HG03342 (cell line): ENCODE measurements around the gene HS3ST4.

ENCODE experiments used
- ATAC-seq: cut with Tn5 transposase; IDR thresholded peaks from one replicate; pipeline ENCODE4 v1.9.1; 2021; ENCODE audit warnings: mild to moderate bottlenecking, moderate library complexity; ENCODE audit not compliant: unreplicated experiment

The HS3ST4 gene

GRCh38 chr16:25817295-25817694, 125.5 kb downstream of the HS3ST4 start:
- ATAC-seq: no peak

GRCh38 chr16:25817876-25818275, 126.1 kb downstream of the HS3ST4 start:
- no peak for ATAC-seq

- no peak for ATAC-seq
Observed at GRCh38 chr16:25823891-25824290, 132.1 kb downstream of the HS3ST4 start.

GRCh38 chr16:25827709-25828108, 135.9 kb downstream of the HS3ST4 start:
- no peak for ATAC-seq

GRCh38 chr16:25828510-25828909, 136.8 kb downstream of the HS3ST4 start:
- ATAC-seq: no peak

- ATAC-seq: no peak
Observed at GRCh38 chr16:25832291-25832690, 140.5 kb downstream of the HS3ST4 start.

GRCh38 chr16:25834101-25834500, 142.3 kb downstream of the HS3ST4 start:
- ATAC-seq: no peak

- ATAC-seq: no peak
Observed at GRCh38 chr16:25835126-25835525, 143.4 kb downstream of the HS3ST4 start.

- ATAC-seq: no peak
Observed at GRCh38 chr16:25838724-25839186, 147.0 kb downstream of the HS3ST4 start.

GRCh38 chr16:25841761-25842160, 150.0 kb downstream of the HS3ST4 start:
- ATAC-seq: no peak

GRCh38 chr16:25845901-25846300, 154.1 kb downstream of the HS3ST4 start:
- no peak for ATAC-seq

GRCh38 chr16:25854141-25854540, 162.4 kb downstream of the HS3ST4 start:
- ATAC-seq: no peak

- ATAC-seq: no peak
Observed at GRCh38 chr16:25855063-25855462, 163.3 kb downstream of the HS3ST4 start.

GRCh38 chr16:25855818-25856217, 164.1 kb downstream of the HS3ST4 start:
- ATAC-seq: no peak

GRCh38 chr16:25859645-25860044, 167.9 kb downstream of the HS3ST4 start:
- no peak for ATAC-seq

GRCh38 chr16:25867041-25867440, 175.3 kb downstream of the HS3ST4 start:
- no peak for ATAC-seq

- ATAC-seq: no peak
Observed at GRCh38 chr16:25868106-25868505, 176.3 kb downstream of the HS3ST4 start.

- ATAC-seq: no peak
Observed at GRCh38 chr16:25868706-25869370, 177.1 kb downstream of the HS3ST4 start.

GRCh38 chr16:25872369-25873070, 180.8 kb downstream of the HS3ST4 start:
- no peak for ATAC-seq

- no peak for ATAC-seq
Observed at GRCh38 chr16:25874196-25874595, 182.4 kb downstream of the HS3ST4 start.

GRCh38 chr16:25875956-25876598, 184.3 kb downstream of the HS3ST4 start:
- no peak for ATAC-seq

- no peak for ATAC-seq
Observed at GRCh38 chr16:25877103-25877502, 185.3 kb downstream of the HS3ST4 start.
